CD4-positive, alpha-beta T cell treated with Interleukin-10 for 1 hour (primary cell): ENCODE data around the gene SLMAP.
"Not testable (repeated sequence)": the region's sequence is repeated elsewhere in the genome, so short reads cannot be mapped to it uniquely, and the experiment has no call there.

Experiments used
- DNase-seq: peaks from one replicate; pipeline ENCODE4 v3.0.0-alpha.2; 2020

SLMAP gene

GRCh38 chr3:57797701-57798487 is 41.8 kb downstream of the SLMAP start:
- no peak for DNase-seq

DNA sequence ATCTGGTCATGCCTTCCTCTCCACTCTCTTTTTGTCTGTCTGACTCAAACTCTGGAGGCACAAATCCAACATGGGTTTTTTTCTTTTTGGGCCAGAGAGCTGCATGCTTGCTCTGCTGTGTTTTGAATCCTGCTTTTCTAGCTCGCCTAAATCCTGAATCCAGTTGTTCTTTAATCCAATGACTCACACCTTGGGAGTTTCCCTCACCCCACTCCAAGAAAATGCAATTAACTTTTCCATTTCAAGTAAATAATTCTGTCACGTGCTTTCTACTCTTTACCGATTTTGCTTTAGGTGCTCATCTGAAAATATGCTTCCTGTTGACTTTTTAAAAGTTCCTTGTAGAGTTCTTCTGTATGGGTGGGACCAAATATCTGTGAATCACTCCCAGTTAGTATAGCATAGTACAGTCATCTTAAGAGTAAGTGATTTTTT is 47.6 kb downstream of the SLMAP start:
- peak; percentile 9 for DNase-seq

DNA sequence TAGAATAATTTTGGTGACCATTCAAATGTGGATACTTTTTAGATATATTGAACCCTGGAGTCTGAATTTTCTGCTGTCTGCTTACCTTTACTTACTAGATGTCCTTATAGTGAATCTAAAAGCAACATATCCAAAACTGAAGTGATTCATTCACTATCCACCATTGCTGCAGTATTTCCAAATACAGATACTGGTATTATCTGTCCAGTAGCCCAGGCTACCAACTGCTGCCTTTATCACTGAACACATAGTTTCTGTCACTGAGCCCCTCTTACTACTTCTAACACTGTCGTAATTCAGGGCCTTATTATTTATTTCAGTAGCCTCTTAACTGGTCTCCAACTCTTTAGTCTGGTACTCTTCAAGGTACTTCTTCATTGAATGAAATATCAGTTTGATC is 49.2 kb downstream of the SLMAP start:
- DNase-seq = no peak

DNA sequence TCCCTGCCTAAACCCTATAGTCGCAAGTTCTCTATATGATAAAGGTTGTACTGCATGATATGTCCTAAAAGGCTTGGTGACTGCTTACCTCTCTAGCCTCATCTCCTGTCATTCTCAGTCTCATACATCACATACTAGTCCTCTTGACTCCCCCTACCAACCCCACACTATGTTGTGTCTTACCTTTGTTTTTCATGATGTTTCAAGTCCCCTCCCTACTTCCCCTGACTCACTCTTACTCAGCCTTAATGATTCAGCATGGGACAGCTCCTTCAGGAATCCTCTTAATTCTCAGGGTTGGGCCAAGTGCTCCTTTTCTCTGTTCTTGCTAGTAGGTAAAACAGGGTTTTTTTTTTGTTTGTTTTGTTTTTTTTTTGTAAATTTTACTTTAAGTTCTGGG is 49.6 kb downstream of the SLMAP start:
- no peak for DNase-seq

DNA sequence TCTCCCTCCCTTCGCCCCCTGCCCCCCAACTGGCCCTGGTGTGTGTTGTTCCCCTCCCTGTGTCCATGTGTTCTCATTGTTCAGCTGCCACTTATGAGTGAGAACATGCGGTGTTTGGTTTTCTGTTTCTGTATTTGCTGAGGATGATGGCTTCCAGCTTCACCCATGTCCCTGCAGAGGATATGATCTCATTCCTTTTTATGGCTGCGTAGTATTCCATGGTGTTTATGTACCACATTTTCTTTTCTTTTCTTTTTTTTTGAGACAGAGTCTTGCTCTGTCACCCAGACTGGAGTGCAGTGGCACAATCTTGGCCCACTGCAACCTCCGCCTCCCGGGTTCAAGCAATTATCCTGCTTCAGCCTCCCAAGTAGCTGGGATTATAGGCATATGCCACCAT is 50.1 kb downstream of the SLMAP start:
- not testable (repeated sequence) for DNase-seq

GRCh38 chr3:57808961-57809608 is 53.0 kb downstream of the SLMAP start:
- DNase-seq = no peak

DNA sequence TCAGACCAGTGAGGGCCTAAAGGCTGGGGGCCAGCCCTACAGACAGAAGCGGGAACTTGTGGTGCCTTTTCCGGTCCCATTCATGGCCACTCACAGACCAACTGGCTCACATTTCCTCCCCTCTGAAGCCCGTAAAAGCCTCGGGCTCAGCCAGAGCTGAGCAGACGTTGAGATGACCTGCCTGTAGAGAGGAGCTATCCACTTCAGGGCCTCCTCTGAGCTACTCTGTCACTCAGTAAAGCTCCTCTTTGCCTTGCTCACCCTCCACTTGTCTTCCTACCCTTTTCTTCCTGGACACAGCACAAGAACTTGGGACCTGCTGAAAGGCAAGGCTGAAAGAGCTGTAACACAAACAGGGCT is 53.5 kb downstream of the SLMAP start:
- no peak for DNase-seq

DNA sequence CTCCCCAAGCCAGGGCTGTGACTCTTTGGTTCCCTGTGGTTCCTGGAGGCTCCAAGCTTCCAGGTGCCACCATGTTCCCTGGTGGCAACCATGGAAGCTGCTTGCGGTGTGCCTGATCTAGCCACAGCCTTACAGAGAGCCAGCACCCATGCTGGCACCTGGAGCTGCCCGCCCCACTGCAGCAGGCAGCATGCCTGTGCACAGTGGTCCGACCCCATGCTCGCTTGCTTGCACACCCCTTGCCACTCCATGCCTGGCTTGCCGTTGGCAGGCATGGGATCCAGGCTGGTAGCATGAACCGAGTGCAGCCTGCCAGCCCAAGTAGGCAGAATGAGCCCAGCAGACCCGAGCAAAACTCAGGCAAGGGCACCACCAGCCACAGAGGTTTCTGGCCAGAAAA is 53.9 kb downstream of the SLMAP start:
- DNase-seq = no peak

DNA sequence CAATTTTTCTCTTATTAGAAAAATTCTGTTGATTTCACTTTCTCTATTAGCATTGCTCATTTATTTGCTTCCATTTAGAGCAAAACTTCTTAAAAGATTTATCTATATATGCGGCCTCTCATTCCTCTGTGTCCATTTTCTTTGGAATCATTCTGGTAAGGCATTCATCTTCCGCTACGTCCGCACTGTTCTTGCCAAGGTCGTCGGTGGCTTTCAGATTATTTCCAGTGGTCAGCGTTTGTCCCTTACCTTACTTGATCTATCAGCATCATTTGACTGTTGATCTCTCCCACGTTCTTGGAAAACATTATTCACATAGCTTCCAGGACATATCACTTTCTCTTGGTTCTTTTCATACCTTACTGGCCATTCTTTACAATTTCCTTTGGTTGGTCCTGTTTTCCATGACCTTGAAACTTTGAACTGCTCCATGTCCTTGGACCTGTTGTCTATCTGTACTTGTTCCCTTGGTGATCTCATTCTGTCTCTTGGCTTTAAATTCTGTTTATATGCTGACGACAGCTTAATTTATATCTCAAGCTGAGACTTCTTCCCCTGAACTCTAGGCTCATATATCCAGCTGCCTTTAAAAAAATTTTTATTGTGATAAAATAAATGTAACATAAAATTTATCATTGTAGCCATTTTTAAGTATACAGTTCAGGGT is 54.5 kb downstream of the SLMAP start:
- DNase-seq = no peak

GRCh38 chr3:57815036-57815435 is 58.9 kb downstream of the SLMAP start:
- DNase-seq = peak; percentile 57

DNA sequence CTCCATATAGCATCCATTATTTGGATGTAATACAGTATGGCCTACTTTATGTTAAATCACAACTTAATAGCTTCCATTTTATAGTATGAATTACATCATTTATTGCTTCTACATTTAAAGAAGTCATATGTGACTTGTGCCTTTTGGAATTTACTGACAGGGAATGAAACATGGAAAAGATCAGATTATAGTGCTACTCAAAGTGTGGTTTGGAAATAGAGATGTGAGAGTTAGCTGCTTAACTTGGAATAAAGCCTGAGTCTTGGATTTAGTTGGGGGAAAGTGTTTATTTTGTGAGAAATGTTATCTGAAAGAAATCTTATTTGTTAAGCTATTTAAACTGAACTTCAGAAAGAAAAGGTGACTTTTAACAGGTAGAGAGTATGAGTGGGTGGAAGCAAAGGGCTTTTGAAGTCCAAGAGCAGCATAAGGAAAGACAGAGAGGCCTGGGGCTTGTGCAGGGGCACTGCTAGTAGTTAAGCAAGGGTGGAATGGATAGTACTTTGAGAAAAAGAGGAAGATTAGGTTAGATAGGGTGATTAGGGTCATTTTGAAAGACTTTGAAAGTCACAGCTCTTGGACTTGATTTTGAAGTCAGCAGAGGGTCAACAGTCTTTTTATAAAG is 60.5 kb downstream of the SLMAP start:
- DNase-seq = no peak

DNA sequence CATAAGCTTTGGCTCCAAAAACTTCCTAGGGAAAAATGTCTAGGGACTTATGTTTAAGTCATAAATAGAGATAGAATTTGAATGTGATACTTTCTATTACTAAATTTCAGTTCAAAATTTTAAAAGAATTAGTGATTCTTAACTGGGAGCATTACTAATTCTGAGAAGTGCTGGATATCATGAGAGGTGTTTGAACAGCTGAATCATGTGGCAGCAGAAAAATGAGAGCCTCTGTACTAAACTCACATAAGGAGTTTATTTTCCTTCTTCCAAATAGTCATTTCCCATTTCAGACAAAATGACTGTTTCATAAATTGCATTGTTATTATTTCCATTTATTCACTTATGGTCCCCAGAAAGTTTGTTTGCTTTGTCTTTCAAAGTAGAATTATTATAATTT is 62.7 kb downstream of the SLMAP start:
- DNase-seq = no peak

- DNase-seq = no peak
Measured at GRCh38 chr3:57820479-57820878, 64.4 kb downstream of the SLMAP start.

GRCh38 chr3:57821765-57822164 is 65.7 kb downstream of the SLMAP start:
- DNase-seq = no peak

DNA sequence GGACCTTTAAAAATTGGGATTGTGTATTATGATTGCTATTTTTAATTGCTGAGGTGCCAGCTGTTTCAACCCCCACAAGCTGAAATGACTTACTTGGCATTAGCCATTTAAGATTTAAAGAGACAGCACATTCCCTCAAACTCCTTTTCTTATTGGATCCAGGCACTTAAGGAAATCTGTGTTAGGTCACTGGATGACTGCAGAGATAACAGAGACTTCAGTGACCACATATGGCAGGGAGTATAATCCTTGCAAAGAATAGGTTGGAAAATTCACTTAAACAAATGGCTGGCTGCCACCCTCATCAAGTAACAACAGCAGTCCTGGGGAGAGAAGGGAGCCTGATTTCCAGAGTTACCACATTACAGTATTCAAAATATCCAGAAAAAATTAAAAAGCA is 66.6 kb downstream of the SLMAP start:
- DNase-seq = no peak

DNA sequence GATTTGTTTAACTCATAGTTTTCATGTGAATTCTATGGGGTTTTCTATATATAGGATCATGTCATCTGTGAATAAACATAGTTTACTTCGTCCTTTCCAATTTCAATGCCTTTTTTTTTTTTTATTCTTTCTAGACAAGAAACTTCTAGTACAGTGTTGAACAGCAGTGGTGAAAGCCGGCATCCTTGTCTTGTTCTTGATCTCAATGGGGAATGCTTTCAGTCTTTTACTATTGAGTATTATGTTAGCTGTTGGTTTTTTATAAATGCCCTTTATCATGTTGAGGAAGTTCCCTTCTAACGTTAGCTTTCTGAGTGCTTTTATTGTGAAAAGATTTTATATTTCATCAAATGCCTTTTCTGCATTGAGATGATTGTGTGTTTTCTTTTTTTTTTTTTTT is 69.0 kb downstream of the SLMAP start:
- no peak for DNase-seq

DNA sequence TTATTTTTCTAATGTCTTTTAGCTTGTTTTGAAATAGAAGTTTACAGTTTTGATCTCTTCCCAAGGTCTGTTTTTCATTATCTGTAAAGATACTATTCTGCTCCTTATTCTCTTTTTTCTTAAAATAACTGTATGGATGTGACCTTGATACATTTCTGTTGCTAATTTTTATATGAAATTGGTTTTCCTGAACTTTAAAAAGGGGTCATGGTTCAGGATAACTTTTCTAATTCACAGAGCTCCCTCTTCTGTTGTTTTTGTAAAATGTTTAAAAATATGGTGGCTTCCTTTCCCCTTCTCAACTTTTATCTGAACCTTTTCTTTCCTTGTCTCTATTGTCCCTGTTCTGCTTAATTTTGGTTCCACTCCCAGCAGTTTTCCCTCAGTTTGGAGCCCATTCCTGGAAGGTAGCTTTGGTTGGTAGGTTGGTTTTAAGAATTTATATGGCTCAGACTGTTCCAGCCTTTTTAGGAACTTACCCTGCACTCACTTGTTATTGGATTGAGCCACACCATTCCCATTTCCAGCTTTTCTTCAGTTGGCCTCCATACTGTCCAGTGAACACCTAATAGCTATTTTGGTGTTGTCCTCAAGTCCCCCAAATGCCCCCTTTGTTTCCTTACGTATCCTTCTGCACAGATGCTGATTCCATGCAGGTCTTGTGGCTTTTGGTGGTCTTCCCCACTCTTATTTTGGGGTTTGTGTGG is 70.3 kb downstream of the SLMAP start:
- no peak for DNase-seq

- no peak for DNase-seq
Measured at GRCh38 chr3:57826952-57827723, 71.0 kb downstream of the SLMAP start.

GRCh38 chr3:57827757-57828156 is 71.6 kb downstream of the SLMAP start:
- no peak for DNase-seq

GRCh38 chr3:57832486-57832885 is 76.4 kb downstream of the SLMAP start:
- no peak for DNase-seq

DNA sequence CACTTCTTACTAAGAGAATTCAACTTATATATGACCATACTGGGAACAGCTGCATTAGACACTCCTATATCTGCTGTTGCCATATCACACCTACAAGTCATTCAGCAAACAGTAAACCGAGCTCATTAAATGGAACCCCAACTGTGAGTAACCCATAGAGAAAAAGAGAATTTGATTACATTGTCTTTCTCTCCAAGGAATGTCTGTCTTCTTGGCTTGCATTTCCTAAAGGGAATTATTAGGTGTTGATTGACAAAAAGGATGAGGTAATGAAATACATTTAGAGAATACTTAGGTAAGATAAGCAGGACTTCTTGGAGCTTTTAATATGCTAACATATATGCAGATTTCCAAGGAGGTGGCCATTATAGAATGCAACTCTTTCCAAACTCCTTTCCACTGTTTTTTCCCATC is 76.8 kb downstream of the SLMAP start:
- DNase-seq = no peak

DNA sequence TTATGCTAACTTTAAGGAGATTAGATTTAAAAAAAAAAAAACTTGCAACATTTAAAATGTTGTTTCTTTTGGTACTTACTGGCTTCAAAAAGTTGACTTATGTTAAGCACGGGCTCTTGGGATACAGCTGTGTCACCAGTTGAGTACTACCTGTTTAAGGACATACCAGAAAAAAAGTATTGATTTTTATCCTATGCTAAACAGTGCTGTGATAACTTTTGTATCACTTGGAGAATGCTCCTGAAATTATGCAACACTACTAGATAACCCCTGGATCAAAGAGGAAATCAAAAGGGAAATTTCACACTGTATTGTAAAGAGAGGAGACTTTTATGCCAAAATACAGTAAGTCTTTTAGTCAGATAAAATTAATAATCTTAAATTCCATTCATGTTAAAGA is 77.7 kb downstream of the SLMAP start:
- DNase-seq = no peak
